Ishikawa (cell line): Measurements from ENCODE around the gene TMIE.

Experiments
- CEBPB ChIP-seq: IDR thresholded peaks from 2 replicates; pipeline ENCODE4 v1.6.1; 2012
- TAF1 ChIP-seq: IDR thresholded peaks from 2 replicates; pipeline ENCODE4 v1.6.1; 2012; ENCODE audit warnings: low read depth, mild to moderate bottlenecking

DNA sequence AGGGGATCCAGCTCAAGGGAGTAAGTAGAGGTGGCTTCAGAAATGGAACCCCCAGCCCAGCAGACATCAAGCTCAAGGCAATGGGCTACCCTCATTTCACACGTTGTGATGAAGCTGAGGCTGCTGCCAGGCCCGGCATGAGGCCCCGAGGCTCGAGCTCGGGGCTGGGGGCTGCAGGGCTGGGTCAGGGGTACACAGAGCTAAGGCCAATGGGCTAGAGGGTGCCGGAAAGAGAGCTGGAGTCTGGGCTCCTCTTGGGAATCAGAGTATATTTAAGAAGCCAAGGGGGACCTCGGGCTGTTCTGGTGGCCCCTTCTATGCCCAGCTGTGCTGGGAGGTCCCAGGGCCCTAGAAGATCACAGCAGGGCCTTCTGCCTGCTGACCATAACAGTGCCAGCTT, 9.0 kb downstream of the TMIE start:
- no peak for TF ChIP-seq CEBPB
- no peak for TF ChIP-seq TAF1
